ACHN (cell line): Measurements from ENCODE around the gene SNIP1.
A peak's percentile ranks its signal among the peaks of the same experiment; 100 is the strongest.
"Not testable (repeated sequence)": the region's sequence is repeated elsewhere in the genome, so short reads cannot be mapped to it uniquely, and the experiment has no call there.

Source experiments
- DNase-seq: peaks from one replicate; pipeline ENCODE4 v3.0.0-alpha.2; 2015
- in situ Hi-C: cut with HindIII; loops from 2 replicates; pipeline ENCODE4 v1.10.0; 2017; ENCODE audit warnings: low sequenced_read_pairs, low pct_ligation_motif_present, low pct_unique_long_range_greater_than_20kb

The SNIP1 gene

DNA sequence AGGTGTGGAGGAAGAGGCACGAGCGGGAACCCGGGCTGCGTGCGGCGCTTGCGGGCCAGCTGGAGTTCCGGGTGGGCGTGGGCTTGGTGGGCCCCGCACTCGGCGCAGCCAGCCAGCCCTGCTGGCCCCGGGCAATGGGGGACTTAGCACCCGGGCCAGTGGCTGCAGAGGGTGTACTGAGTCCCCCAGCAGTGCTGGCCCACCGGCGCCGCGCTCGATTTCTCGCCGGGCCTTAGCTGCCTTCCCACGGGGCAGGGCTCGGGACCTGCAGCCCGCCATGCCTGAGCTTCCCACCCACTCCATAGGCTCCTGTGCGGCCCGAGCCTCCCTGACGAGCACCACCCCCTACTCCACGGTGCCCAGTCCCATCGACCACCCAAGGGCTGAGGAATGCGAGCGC lies 35.9 kb downstream of the SNIP1 start:
- DNase-seq, in situ Hi-C loops: not testable (repeated sequence)

GRCh38 chr1:37517569-37517968 lies 36.5 kb downstream of the SNIP1 start:
- DNase-seq, result no peak
- in situ Hi-C loops, result no loop called here

DNA sequence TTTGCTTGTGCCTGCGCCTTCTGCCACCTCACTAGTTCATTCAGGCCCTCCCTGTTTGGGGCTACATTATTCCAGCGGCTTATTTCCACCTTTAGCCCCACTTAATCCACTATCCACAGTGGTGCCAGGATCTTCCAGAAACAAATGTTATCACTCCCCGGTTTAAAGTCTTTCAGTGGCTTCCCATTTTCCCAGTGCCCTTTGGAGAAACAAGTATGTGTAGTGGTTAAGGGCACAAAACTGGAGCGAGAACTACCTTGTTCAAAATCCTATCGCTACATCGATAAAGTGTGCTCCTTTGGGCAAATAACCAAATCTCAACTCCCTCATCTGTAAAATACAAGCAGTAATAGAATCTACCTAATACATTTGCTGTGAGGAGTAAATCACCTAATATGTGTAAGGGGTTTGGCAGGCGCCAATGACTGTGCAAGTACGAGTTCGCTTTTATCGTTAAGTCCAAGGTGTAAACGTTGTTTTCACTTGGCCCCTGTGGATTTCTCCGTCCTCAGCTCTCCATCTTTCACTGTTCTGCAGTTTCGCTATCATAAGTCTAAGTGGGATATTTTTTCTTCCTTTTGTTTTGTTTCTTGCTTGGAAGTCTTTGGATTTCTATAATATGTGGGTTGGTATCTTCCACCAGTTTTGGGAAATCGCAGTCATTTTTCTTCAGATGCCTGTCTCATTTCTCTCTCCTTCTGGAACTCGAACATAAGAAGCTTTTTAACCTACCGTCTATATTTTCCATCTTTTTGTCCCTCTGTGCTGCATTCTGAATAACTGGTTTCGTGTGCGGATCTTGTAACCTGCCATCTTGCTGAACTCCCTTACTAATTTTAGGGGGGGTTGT lies 38.7 kb downstream of the SNIP1 start:
- no peak for DNase-seq
- in situ Hi-C loops, result no loop called here

- in situ Hi-C loops, result no loop called here
- DNase-seq, result peak; percentile 82
Measured at GRCh38 chr1:37514350-37515184, 39.5 kb downstream of the SNIP1 start, which contains the start of gene MEAF6. TSS of gene MEAF6 (minus strand) at chr1:37514766. CDS start at chr1:37514746, 20 bp downstream.

DNA sequence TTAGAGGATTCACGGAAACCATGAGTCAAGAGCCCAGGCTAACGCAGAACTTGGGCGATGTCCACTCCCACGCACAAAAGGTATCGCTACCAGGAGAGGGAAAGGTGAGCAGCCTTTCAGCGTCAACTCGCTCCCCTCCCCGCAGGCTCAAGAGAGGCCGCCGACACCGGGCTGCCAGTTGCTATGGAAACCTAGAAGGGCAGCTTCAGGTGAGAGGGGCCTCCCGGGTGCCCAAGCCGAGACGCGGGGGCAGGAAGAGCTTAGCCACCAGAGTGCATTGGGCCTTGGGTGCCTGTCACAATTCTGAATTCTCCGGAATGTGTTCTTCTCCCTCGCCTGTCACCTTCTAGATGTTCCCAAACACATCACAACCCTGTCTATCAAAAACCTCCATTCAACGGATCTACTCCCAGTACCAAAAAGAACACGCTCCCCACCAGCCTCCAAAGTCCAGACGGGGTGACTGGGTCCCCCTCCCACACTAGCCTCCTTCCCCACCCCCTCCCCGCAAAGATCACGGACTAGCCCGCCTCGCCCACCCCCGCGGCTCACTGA lies 40.2 kb downstream of the SNIP1 start:
- no peak for DNase-seq
- in situ Hi-C loops, result no loop called here

- in situ Hi-C loops, result no loop called here
- peak; percentile 35 for DNase-seq
Measured at GRCh38 chr1:37509181-37509580, 44.9 kb downstream of the SNIP1 start.

DNA sequence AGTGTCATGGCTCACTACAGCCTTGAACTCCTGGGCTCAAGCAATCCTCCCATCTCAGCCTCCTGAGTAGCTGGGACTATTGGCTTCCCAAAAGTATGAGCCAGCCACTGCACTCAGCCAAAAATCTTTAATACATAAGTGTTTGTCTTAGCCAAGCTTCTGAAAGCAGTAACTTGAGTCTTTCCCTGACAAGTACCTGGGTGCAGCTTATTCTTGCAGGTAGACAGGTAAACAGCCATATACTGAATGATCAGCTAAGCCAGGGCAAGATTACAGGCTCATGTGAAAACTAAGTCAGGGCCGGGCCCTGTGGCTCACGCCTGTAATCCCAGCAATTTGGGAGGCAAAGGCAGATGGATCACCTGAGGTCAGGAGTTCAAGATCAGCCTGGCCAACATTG lies 47.4 kb downstream of the SNIP1 start:
- DNase-seq, result no peak
- in situ Hi-C loops, result no loop called here

DNA sequence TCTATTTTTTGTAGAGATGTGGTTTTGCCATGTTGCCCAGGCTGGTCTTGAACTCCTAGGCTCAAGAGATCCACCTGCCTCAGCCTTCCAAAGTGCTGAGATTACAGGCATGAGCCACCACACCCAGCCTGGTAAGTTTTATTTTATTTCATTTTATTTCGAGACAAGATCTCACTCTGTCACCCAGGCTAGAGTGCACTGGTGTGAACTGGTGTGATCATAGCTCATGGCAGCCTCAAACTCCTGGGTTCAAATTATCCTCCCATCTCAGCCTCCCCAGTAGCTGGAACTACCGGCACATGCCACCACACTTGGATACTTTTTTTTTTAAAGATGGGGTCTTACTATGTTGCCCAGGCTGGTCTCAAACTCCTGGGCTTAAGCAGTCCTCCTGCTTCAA lies 51.3 kb downstream of the SNIP1 start:
- DNase-seq, in situ Hi-C loops: not testable (repeated sequence)

- no peak for DNase-seq
- in situ Hi-C loops, result no loop called here
Measured at GRCh38 chr1:37502104-37502503, 52.0 kb downstream of the SNIP1 start.

GRCh38 chr1:37501661-37502060 lies 52.4 kb downstream of the SNIP1 start:
- in situ Hi-C loops, result no loop called here

GRCh38 chr1:37498872-37499617 lies 55.0 kb downstream of the SNIP1 start:
- in situ Hi-C loops, result no loop called here

More at GRCh38 chr1:37501661-37502060, 52.4 kb downstream of the SNIP1 start:
- DNase-seq, result no peak

GRCh38 chr1:37497832-37498231 lies 56.3 kb downstream of the SNIP1 start:
- no peak for DNase-seq
- in situ Hi-C loops, result no loop called here

More at GRCh38 chr1:37498872-37499617, 55.0 kb downstream of the SNIP1 start:
- peak; percentile 18 for DNase-seq

- in situ Hi-C loops, result no loop called here
- no peak for DNase-seq
Measured at GRCh38 chr1:37495875-37496274, 58.2 kb downstream of the SNIP1 start.

DNA sequence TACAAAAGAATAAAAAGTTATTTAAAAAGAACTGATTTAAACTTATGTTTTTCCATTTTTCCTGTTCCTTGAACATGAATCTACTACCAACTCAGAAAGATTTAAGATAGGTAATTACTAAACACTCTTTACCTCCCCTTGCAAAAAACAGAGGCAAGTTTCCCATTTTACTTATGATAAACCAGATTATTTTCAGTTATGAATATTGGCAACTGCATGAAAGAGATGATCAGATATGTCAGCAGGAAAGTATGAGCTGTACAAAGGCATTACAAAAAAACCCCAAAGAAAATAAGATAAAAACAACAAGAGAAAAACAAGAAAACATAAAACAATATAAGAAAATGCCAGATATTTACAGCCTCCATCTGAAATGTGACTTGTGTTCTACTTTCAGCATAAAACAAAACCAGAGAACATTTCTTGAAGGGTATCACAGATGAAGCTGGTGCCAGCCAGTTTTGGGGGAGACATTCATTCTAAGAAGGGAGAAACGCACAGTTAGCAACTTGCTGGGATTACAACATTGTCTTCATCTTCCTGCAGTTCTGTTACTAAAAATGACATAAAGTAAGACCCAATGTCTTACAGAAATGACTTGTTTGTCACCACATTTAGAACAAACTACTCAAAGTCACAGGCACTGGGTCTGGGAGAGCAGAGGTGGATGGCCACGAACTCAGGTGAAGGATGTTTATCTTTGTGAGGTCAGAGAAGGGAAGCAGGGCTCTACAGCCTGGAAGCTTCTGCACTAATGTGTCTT lies 60.6 kb downstream of the SNIP1 start:
- no peak for DNase-seq
- in situ Hi-C loops, result no loop called here

- in situ Hi-C loops, result no loop called here
- no peak for DNase-seq
Measured at GRCh38 chr1:37487619-37487984, 66.5 kb downstream of the SNIP1 start.

- DNase-seq, result peak; percentile 56
- in situ Hi-C loops, result no loop called here
Measured at GRCh38 chr1:37486680-37487618, 67.1 kb downstream of the SNIP1 start.
